HepG2 (cell line): ENCODE data around the gene NAXD. TPM values are rescaled to one million over a fixed set of nuclear protein-coding genes. Genes with fewer than 3 reads are reported as not detected.
A peak's percentile ranks its signal among the peaks of the same experiment; 100 is the strongest.

Experiments used
- ATF7 ChIP-seq, 2 experiments: fragments of 450-650 bp in 1 of 2; sonication (generic) in 1 of 2; formaldehyde crosslinking in 1 of 2; IDR thresholded peaks; 2 replicates each; pipeline versions ENCODE4 v1.4.0 to v1.6.1; 2016 to 2020; ENCODE audit warnings: antibody characterized with exemption in 1 of 2, mild to moderate bottlenecking in 1 of 2, missing genetic modification reagents in 1 of 2
- EEA1 ChIP-seq: sonication (generic); formaldehyde crosslinking; IDR thresholded peaks from 2 replicates; pipeline ENCODE4 v1.5.1; 2020; ENCODE audit warnings: mild to moderate bottlenecking, missing genetic modification reagents, borderline replicate concordance
- HNF1A ChIP-seq, 2 experiments: sonication (generic) in 1 of 2; formaldehyde crosslinking in 1 of 2; IDR thresholded peaks; 2 replicates each; pipeline versions ENCODE4 v1.4.0 to v1.6.1; 2016 to 2020; ENCODE audit warnings: borderline replicate concordance in 1 of 2, low read depth in 1 of 2, mild to moderate bottlenecking in 1 of 2, missing genetic modification reagents in 1 of 2
- HNF1B ChIP-seq: sonication (generic); formaldehyde crosslinking; IDR thresholded peaks from 2 replicates; pipeline ENCODE4 v1.5.1; 2020; ENCODE audit warnings: mild to moderate bottlenecking, moderate library complexity, missing genetic modification reagents
- ISL2 ChIP-seq: sonication (generic); formaldehyde crosslinking; IDR thresholded peaks from 2 replicates; pipeline ENCODE4 v1.5.0; 2020; ENCODE audit warnings: missing genetic modification reagents
- MAFF ChIP-seq: IDR thresholded peaks from 2 replicates; pipeline ENCODE4 v1.6.1; 2011; ENCODE audit warnings: low read depth, low read length, improper control_type of control experiment
- MED8 ChIP-seq: sonication (generic); formaldehyde crosslinking; IDR thresholded peaks from 2 replicates; pipeline ENCODE4 v1.8.1; 2023; ENCODE audit warnings: mild to moderate bottlenecking, missing genetic modification reagents; ENCODE audit not compliant: insufficient replicate concordance
- NFYB ChIP-seq: sonication (generic); formaldehyde crosslinking; IDR thresholded peaks from 2 replicates; pipeline ENCODE4 v1.4.0; 2020; ENCODE audit warnings: missing genetic modification reagents
- NKX3-1 ChIP-seq: sonication (generic); formaldehyde crosslinking; IDR thresholded peaks from 2 replicates; pipeline ENCODE4 v1.5.0; 2020; ENCODE audit warnings: missing genetic modification reagents
- PLRG1 ChIP-seq: fragments of 450-650 bp; conservative IDR thresholded peaks from 2 replicates; pipeline ENCODE4 v1.6.1; 2016
- SALL2 ChIP-seq: sonication (generic); formaldehyde crosslinking; IDR thresholded peaks from 2 replicates; pipeline ENCODE4 v1.8.1; 2023; ENCODE audit warnings: mild to moderate bottlenecking, missing genetic modification reagents, inconsistent platforms
- TCF7L2 ChIP-seq: IDR thresholded peaks from 2 replicates; pipeline ENCODE4 v1.6.1; 2011; ENCODE audit warnings: mild to moderate bottlenecking, low read depth, low read length, moderate library complexity
- ZBTB3 ChIP-seq: sonication (generic); formaldehyde crosslinking; IDR thresholded peaks from 2 replicates; pipeline ENCODE4 v1.4.0; 2020; ENCODE audit warnings: low read depth, mild to moderate bottlenecking, moderate library complexity, missing genetic modification reagents, borderline replicate concordance
- ZNF589 ChIP-seq: sonication (generic); formaldehyde crosslinking; conservative IDR thresholded peaks from 2 replicates; pipeline ENCODE4 v1.8.0; 2022; ENCODE audit warnings: mild to moderate bottlenecking, moderate library complexity, missing genetic modification reagents
- ZNF678 ChIP-seq: sonication (generic); formaldehyde crosslinking; IDR thresholded peaks from 2 replicates; pipeline ENCODE4 v1.4.0; 2020; ENCODE audit warnings: mild to moderate bottlenecking, missing genetic modification reagents
- ZNF777 ChIP-seq: sonication (generic); formaldehyde crosslinking; IDR thresholded peaks from 2 replicates; pipeline ENCODE4 v1.4.0; 2020; ENCODE audit warnings: missing genetic modification reagents
- ZUFSP ChIP-seq: sonication (generic); formaldehyde crosslinking; IDR thresholded peaks from 2 replicates; pipeline ENCODE4 v1.9.0; 2021; ENCODE audit warnings: missing genetic modification reagents, mild to moderate bottlenecking, borderline replicate concordance
- polyA plus RNA-seq, 8 experiments: library from polyadenylated mRNA; depleted of rRNA in 3 of 8; stranded (reverse) in 7 of 8; unstranded in 1 of 8; fragments of >200 nt; fragmentation: Illumina TruSeq in 4 of 8; extraction: Trizol in 4 of 8; gene quantifications; 2 replicates each; pipeline versions ENCODE4 v1.2.1 to v1.2.3, GENCODE V29; 2011 to 2016; ENCODE audit warnings: low read depth in 4 of 8, missing spikeins in 1 of 8, mixed read lengths in 1 of 8; ENCODE audit not compliant: insufficient read depth in 1 of 8
- total RNA-seq, 5 experiments: library from RNA; depleted of rRNA; stranded (reverse); fragments of >200 nt; fragmentation: Illumina TruSeq; extraction: Trizol; gene quantifications; 2 replicates each; pipeline ENCODE4 v1.2.3, GENCODE V29; 2016; ENCODE audit warnings: low read depth in 1 of 5

The NAXD gene
- total and polyA plus RNA-seq, 2 of the 13 experiments (the other 11 are each of a cell fraction or from before 2014, with no cell fraction given): 19.0 to 23.2 TPM

- TF ChIP-seq ZUFSP (CRISPR knock-in tag) (no peak), ZNF678 (CRISPR knock-in tag) (no peak), TCF7L2 (no peak), ZNF589 (CRISPR knock-in tag) (no peak), ISL2 (CRISPR knock-in tag) (peak; percentile 33; the same call in 1 of the 2 replicates), MED8 (CRISPR knock-in tag) (no peak), HNF1A (IDR thresholded peaks at IDR 0.05; ENCODE audit: low read depth) (peak; percentile 90), HNF1A (CRISPR knock-in tag; IDR thresholded peaks at IDR 0.05; ENCODE audit: borderline replicate concordance) (peak; percentile 93), NFYB (CRISPR knock-in tag) (no peak), SALL2 (no peak), PLRG1 (no peak), ATF7 (IDR thresholded peaks at IDR 0.05) (no peak), ATF7 (CRISPR knock-in tag; IDR thresholded peaks at IDR 0.05) (no peak), HNF1B (CRISPR knock-in tag) (no peak), ZBTB3 (CRISPR knock-in tag) (no peak), NKX3-1 (CRISPR knock-in tag) (no peak), EEA1 (CRISPR knock-in tag) (no peak), ZNF777 (CRISPR knock-in tag) (no peak), MAFF (no peak)
These were observed 38.4 kb upstream of the NAXD start (continued) for GRCh38 chr13:110576736-110577476.
